ENCODE data around the gene MSMO1. TPM values are rescaled to one million over a fixed set of nuclear protein-coding genes. Genes with fewer than 3 reads are reported as not detected.

The MSMO1 gene
- polyA plus RNA-seq, 1 donor (not counting 4 experiments of a cell fraction or from before 2014, with no cell fraction given) = 541 TPM

DNA sequence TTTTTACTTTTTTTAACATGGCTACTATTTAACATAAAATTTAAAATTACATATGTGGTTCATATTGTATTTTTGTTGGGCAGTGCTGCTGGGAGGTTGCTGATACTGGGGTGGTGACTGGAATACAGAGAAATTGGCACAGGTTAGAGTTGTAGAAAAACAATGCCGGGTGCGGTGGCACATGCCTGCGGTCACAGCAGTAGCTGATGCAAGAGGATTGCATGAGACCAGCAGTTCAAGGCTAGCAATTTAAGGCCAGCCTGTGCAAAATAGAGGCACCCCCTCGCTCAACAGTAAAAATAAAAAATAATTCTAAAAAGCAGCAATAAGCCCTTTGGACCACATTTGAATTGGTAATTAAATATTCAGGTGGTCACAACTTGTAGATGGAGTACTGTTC, 39.6 kb downstream of the MSMO1 start:
- TF ChIP-seq EZH2 (IDR thresholded peaks at IDR 0.05; ENCODE audit: low read length) = no peak
- TF ChIP-seq, protein P1, sequence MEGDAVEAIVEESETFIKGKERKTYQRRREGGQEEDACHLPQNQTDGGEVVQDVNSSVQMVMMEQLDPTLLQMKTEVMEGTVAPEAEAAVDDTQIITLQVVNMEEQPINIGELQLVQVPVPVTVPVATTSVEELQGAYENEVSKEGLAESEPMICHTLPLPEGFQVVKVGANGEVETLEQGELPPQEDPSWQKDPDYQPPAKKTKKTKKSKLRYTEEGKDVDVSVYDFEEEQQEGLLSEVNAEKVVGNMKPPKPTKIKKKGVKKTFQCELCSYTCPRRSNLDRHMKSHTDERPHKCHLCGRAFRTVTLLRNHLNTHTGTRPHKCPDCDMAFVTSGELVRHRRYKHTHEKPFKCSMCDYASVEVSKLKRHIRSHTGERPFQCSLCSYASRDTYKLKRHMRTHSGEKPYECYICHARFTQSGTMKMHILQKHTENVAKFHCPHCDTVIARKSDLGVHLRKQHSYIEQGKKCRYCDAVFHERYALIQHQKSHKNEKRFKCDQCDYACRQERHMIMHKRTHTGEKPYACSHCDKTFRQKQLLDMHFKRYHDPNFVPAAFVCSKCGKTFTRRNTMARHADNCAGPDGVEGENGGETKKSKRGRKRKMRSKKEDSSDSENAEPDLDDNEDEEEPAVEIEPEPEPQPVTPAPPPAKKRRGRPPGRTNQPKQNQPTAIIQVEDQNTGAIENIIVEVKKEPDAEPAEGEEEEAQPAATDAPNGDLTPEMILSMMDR (optimal IDR thresholded peaks at IDR 0.05 in 1 of 3, IDR thresholded peaks at IDR 0.05 in 1 of 3, conservative IDR thresholded peaks at IDR 0.05 in 1 of 3; ENCODE audit: extremely low read depth in 1 of 3, insufficient read depth in 2 of 3, low read length in 3 of 3) = no peak
- Histone ChIP-seq H4K20me1 (ENCODE audit: control insufficient read depth, extremely low read depth, insufficient read depth, low read length) (no peaks in the 10 kb centered on the region), H3K79me2 (ENCODE audit: control insufficient read depth, insufficient read depth, low read length) (no peaks in the 10 kb centered on the region), H3K36me3 (ENCODE audit: control insufficient read depth in 2 of 2, extremely low read depth in 1 of 2, insufficient read depth in 2 of 2, low read length in 2 of 2) (no peaks in the 10 kb centered on the region), H3K4me3 (ENCODE audit: control insufficient read depth in 2 of 3, extremely low read depth in 1 of 3, insufficient read depth in 2 of 3, low read depth in 1 of 3, low read length in 3 of 3) (no peak overlapping the region), H3K9ac (ENCODE audit: control insufficient read depth, extremely low read depth, insufficient read depth, low read length) (no peak overlapping the region), H3K9me3 (ENCODE audit: control insufficient read depth, low read depth, low read length) (no peaks in the 10 kb centered on the region), H2AFZ (ENCODE audit: control insufficient read depth, low read length) (no peak overlapping the region), H3K27ac (ENCODE audit: control insufficient read depth, insufficient read depth, low read length) (no peak overlapping the region), H3K27me3 (ENCODE audit: control insufficient read depth, extremely low read depth, insufficient read depth, low read length) (no peaks in the 10 kb centered on the region), H3K4me2 (ENCODE audit: control insufficient read depth, extremely low read depth, insufficient read depth, low read depth, low read length) (no peak overlapping the region), H3K9me1 (ENCODE audit: control insufficient read depth, extremely low read depth, insufficient read depth, low read length) (no peaks in the 10 kb centered on the region), H3K4me1 (ENCODE audit: control insufficient read depth, extremely low read depth, insufficient read depth, low read length) (no peaks in the 10 kb centered on the region)
- no peak for DNase-seq (ENCODE audit: low read depth, low spot score)
- no peak for FAIRE-seq
- dilution Hi-C loops (cut with MboI; ENCODE audit: extremely low pct_ligation_motif_present, low sequenced_read_pairs) = no loop called here

GRCh38 chr4:165368114-165368513, 40.6 kb downstream of the MSMO1 start:
- Histone ChIP-seq H3K9ac (ENCODE audit: control insufficient read depth, extremely low read depth, insufficient read depth, low read length) (no peak overlapping the region), H3K9me3 (ENCODE audit: control insufficient read depth, low read depth, low read length) (no peaks in the 10 kb centered on the region), H3K9me1 (ENCODE audit: control insufficient read depth, extremely low read depth, insufficient read depth, low read length) (no peaks in the 10 kb centered on the region), H3K79me2 (ENCODE audit: control insufficient read depth, insufficient read depth, low read length) (no peaks in the 10 kb centered on the region), H3K27me3 (ENCODE audit: control insufficient read depth, extremely low read depth, insufficient read depth, low read length) (no peaks in the 10 kb centered on the region), H3K4me2 (ENCODE audit: control insufficient read depth, extremely low read depth, insufficient read depth, low read depth, low read length) (no peak overlapping the region), H3K4me3 (ENCODE audit: control insufficient read depth in 2 of 3, extremely low read depth in 1 of 3, insufficient read depth in 2 of 3, low read depth in 1 of 3, low read length in 3 of 3) (no peak overlapping the region), H3K27ac (ENCODE audit: control insufficient read depth, insufficient read depth, low read length) (no peak overlapping the region), H2AFZ (ENCODE audit: control insufficient read depth, low read length) (no peak overlapping the region), H3K36me3 (ENCODE audit: control insufficient read depth in 2 of 2, extremely low read depth in 1 of 2, insufficient read depth in 2 of 2, low read length in 2 of 2) (no peaks in the 10 kb centered on the region), H4K20me1 (ENCODE audit: control insufficient read depth, extremely low read depth, insufficient read depth, low read length) (no peaks in the 10 kb centered on the region), H3K4me1 (ENCODE audit: control insufficient read depth, extremely low read depth, insufficient read depth, low read length) (no peaks in the 10 kb centered on the region)
- DNase-seq (ENCODE audit: low read depth, low spot score) (no peak), FAIRE-seq (no peak)
- TF ChIP-seq, protein P1 (optimal IDR thresholded peaks at IDR 0.05 in 1 of 3, IDR thresholded peaks at IDR 0.05 in 1 of 3, conservative IDR thresholded peaks at IDR 0.05 in 1 of 3; ENCODE audit: extremely low read depth in 1 of 3, insufficient read depth in 2 of 3, low read length in 3 of 3) = no peak
- TF ChIP-seq EZH2 (IDR thresholded peaks at IDR 0.05; ENCODE audit: low read length) = no peak
- dilution Hi-C loops (cut with MboI; ENCODE audit: extremely low pct_ligation_motif_present, low sequenced_read_pairs) = no loop called here
